GM03348 (cell line): Measurements from ENCODE around the gene NTN3.
"Not testable (repeated sequence)": the region's sequence is repeated elsewhere in the genome, so short reads cannot be mapped to it uniquely, and the experiment has no call there.

ENCODE experiments used
- DNase-seq: peaks from one replicate; pipeline ENCODE4 v3.0.0; 2012; ENCODE audit warnings: low spot score

Gene NTN3

GRCh38 chr16:2479996-2480395 is 8.9 kb downstream of the NTN3 start:
- not testable (repeated sequence) for DNase-seq

GRCh38 chr16:2480948-2481347 is 9.9 kb downstream of the NTN3 start:
- no peak for DNase-seq

GRCh38 chr16:2481676-2482075 is 10.6 kb downstream of the NTN3 start:
- no peak for DNase-seq

GRCh38 chr16:2482249-2482648 is 11.2 kb downstream of the NTN3 start:
- no peak for DNase-seq

- peak; percentile 91 for DNase-seq
Measured at GRCh38 chr16:2482708-2483534, 11.8 kb downstream of the NTN3 start.

- DNase-seq = no peak
Measured at GRCh38 chr16:2483939-2484897, 13.1 kb downstream of the NTN3 start.

- no peak for DNase-seq
Measured at GRCh38 chr16:2484898-2485508, 13.9 kb downstream of the NTN3 start.

GRCh38 chr16:2485811-2486507 is 14.9 kb downstream of the NTN3 start:
- no peak for DNase-seq

- DNase-seq = no peak
Measured at GRCh38 chr16:2486645-2487516, 15.8 kb downstream of the NTN3 start.

- no peak for DNase-seq
Measured at GRCh38 chr16:2487517-2487842, 16.4 kb downstream of the NTN3 start.

GRCh38 chr16:2487903-2488531 is 16.9 kb downstream of the NTN3 start:
- DNase-seq = no peak

- no peak for DNase-seq
Measured at GRCh38 chr16:2489581-2489980, 18.5 kb downstream of the NTN3 start.

- DNase-seq = no peak
Measured at GRCh38 chr16:2490190-2491105, 19.4 kb downstream of the NTN3 start.

- DNase-seq = no peak
Measured at GRCh38 chr16:2492292-2492691, 21.2 kb downstream of the NTN3 start.

GRCh38 chr16:2493605-2494004 is 22.5 kb downstream of the NTN3 start:
- no peak for DNase-seq

- DNase-seq = no peak
Measured at GRCh38 chr16:2494616-2495015, 23.5 kb downstream of the NTN3 start.

GRCh38 chr16:2495041-2495440 is 23.9 kb downstream of the NTN3 start:
- no peak for DNase-seq

- no peak for DNase-seq
Measured at GRCh38 chr16:2496223-2497115, 25.4 kb downstream of the NTN3 start.
